ENCODE results near the gene MALRD1.

MALRD1 gene

GRCh38 chr10:19658622-19659233 lies 610.1 kb downstream of the MALRD1 start:
- Histone ChIP-seq H3K9ac (no peak overlapping the region), H3K79me2 (ENCODE audit: insufficient read depth, low read depth) (no peaks in the 10 kb centered on the region), H2AFZ (ENCODE audit: low read depth) (no peak overlapping the region), H3K36me3 (ENCODE audit: insufficient read depth) (no peaks in the 10 kb centered on the region), H3K4me1 (ENCODE audit: low read depth, poor library complexity, severe bottlenecking) (no peaks in the 10 kb centered on the region), H3K27ac (no peak overlapping the region), H3K4me3 (IDR thresholded peaks at IDR 0.05; ENCODE audit: insufficient read depth, low read depth, low read length) (no peak overlapping the region), H3K27me3 (ENCODE audit: insufficient read depth, low read depth) (no peaks in the 10 kb centered on the region), H3K4me2 (no peak overlapping the region), H4K20me1 (ENCODE audit: insufficient read depth) (no peaks in the 10 kb centered on the region)
- TF ChIP-seq CTCF (conservative IDR thresholded peaks at IDR 0.05; ENCODE audit: low read depth, low read length): no peak

GRCh38 chr10:19659920-19660655 lies 611.5 kb downstream of the MALRD1 start:
- no peak overlapping the region for H3K9ac ChIP-seq
- no peak for TF ChIP-seq CTCF (conservative IDR thresholded peaks at IDR 0.05; ENCODE audit: low read depth, low read length)
- no peaks in the 10 kb centered on the region for H3K27me3 ChIP-seq (ENCODE audit: insufficient read depth, low read depth)
- no peak overlapping the region for H2AFZ ChIP-seq (ENCODE audit: low read depth)
- H3K36me3 ChIP-seq (ENCODE audit: insufficient read depth): no peaks in the 10 kb centered on the region
- no peak overlapping the region for H3K4me2 ChIP-seq
- no peaks in the 10 kb centered on the region for H3K4me1 ChIP-seq (ENCODE audit: low read depth, poor library complexity, severe bottlenecking)
- H4K20me1 ChIP-seq (ENCODE audit: insufficient read depth): no peaks in the 10 kb centered on the region
- H3K27ac ChIP-seq: no peak overlapping the region
- H3K4me3 ChIP-seq (IDR thresholded peaks at IDR 0.05; ENCODE audit: insufficient read depth, low read depth, low read length): no peak overlapping the region
- H3K79me2 ChIP-seq (ENCODE audit: insufficient read depth, low read depth): no peaks in the 10 kb centered on the region

- no peak; the same call in 1 of the 2 replicates for TF ChIP-seq CTCF (conservative IDR thresholded peaks at IDR 0.05; ENCODE audit: low read depth, low read length)
- Histone ChIP-seq H2AFZ (ENCODE audit: low read depth) (no peak overlapping the region), H3K4me3 (IDR thresholded peaks at IDR 0.05; ENCODE audit: insufficient read depth, low read depth, low read length) (no peak overlapping the region), H3K27me3 (ENCODE audit: insufficient read depth, low read depth) (no peaks in the 10 kb centered on the region), H3K79me2 (ENCODE audit: insufficient read depth, low read depth) (no peaks in the 10 kb centered on the region), H4K20me1 (ENCODE audit: insufficient read depth) (no peaks in the 10 kb centered on the region), H3K4me2 (no peak overlapping the region), H3K9ac (no peak overlapping the region), H3K27ac (no peak overlapping the region), H3K4me1 (ENCODE audit: low read depth, poor library complexity, severe bottlenecking) (no peaks in the 10 kb centered on the region), H3K36me3 (ENCODE audit: insufficient read depth) (no peaks in the 10 kb centered on the region)
Observed at GRCh38 chr10:19663344-19663743, 614.7 kb downstream of the MALRD1 start.

- no peaks in the 10 kb centered on the region for H3K4me1 ChIP-seq (ENCODE audit: low read depth, poor library complexity, severe bottlenecking)
- H4K20me1 ChIP-seq (ENCODE audit: insufficient read depth): no peaks in the 10 kb centered on the region
- H2AFZ ChIP-seq (ENCODE audit: low read depth): no peak overlapping the region
- no peaks in the 10 kb centered on the region for H3K36me3 ChIP-seq (ENCODE audit: insufficient read depth)
- no peaks in the 10 kb centered on the region for H3K27me3 ChIP-seq (ENCODE audit: insufficient read depth, low read depth)
- no peak for TF ChIP-seq CTCF (conservative IDR thresholded peaks at IDR 0.05; ENCODE audit: low read depth, low read length)
- no peak overlapping the region for H3K4me2 ChIP-seq
- no peaks in the 10 kb centered on the region for H3K79me2 ChIP-seq (ENCODE audit: insufficient read depth, low read depth)
- no peak overlapping the region for H3K9ac ChIP-seq
- no peak overlapping the region for H3K4me3 ChIP-seq (IDR thresholded peaks at IDR 0.05; ENCODE audit: insufficient read depth, low read depth, low read length)
- H3K27ac ChIP-seq: no peak overlapping the region
Observed at GRCh38 chr10:19668116-19668515, 619.5 kb downstream of the MALRD1 start.

All from KMS-11 (cell line).